Ectodermal cell (in vitro differentiated cells): Measurements from ENCODE around the gene DHX8.

Experiments
- H3K27ac ChIP-seq: 2 replicates; pipeline ENCODE4 v1.7.0; 2013; ENCODE audit warnings: mild to moderate bottlenecking, low read depth, low read length; ENCODE audit not compliant: insufficient read depth, poor library complexity, severe bottlenecking
- H3K27me3 ChIP-seq: 2 replicates; pipeline ENCODE4 v1.7.0; 2013; ENCODE audit warnings: mild to moderate bottlenecking, low read length; ENCODE audit not compliant: insufficient read depth, control insufficient read depth, poor library complexity, severe bottlenecking
- H3K36me3 ChIP-seq: one replicate; pipeline ENCODE4 v1.7.0; 2013; ENCODE audit warnings: low read length; ENCODE audit not compliant: control insufficient read depth, insufficient read depth
- H3K4me1 ChIP-seq: one replicate; pipeline ENCODE4 v1.7.0; 2013; ENCODE audit warnings: low read length; ENCODE audit not compliant: control insufficient read depth, insufficient read depth
- H3K4me3 ChIP-seq: 2 replicates; pipeline ENCODE4 v1.7.0; 2013; ENCODE audit warnings: low read depth, low read length, control low read depth; ENCODE audit not compliant: insufficient read depth
- H3K9me3 ChIP-seq: 2 replicates; pipeline ENCODE4 v1.7.0; 2013; ENCODE audit warnings: mild to moderate bottlenecking, low read length, moderate library complexity; ENCODE audit not compliant: control insufficient read depth
- WGBS, 2 experiments: methylation state at CpG; one replicate each; pipeline ENCODE4 v1.1.7; 2013; ENCODE audit warnings: missing lambda C conversion rate in 2 of 2; 5-methylcytosine and 5-hydroxymethylcytosine counted together

DHX8 gene

DNA sequence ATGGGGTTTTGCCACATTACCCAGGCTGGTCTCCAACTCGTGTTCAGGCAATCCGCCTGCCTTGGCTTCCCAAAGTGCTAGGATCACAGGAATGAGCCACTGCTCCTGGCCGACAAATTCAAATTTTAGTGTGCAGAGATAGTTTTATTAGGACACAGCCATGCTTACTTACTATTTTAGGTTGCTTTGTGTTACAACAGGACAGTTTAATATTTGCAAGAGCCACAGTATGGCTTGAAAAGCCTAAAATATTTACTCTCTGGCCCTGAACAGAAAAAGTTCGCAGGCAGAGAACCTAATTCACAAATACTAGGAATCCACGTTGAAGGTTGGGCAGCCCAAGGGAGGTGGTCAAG lies 75.0 kb downstream of the DHX8 start:
- Histone ChIP-seq H3K27me3 (peaks cover 5% of the 10 kb centered on the region), H3K36me3 (no peaks in the 10 kb centered on the region)
- 85 to 91% methylated on average over 5 of the region's 5 CpGs for WGBS, 2 experiments

DNA sequence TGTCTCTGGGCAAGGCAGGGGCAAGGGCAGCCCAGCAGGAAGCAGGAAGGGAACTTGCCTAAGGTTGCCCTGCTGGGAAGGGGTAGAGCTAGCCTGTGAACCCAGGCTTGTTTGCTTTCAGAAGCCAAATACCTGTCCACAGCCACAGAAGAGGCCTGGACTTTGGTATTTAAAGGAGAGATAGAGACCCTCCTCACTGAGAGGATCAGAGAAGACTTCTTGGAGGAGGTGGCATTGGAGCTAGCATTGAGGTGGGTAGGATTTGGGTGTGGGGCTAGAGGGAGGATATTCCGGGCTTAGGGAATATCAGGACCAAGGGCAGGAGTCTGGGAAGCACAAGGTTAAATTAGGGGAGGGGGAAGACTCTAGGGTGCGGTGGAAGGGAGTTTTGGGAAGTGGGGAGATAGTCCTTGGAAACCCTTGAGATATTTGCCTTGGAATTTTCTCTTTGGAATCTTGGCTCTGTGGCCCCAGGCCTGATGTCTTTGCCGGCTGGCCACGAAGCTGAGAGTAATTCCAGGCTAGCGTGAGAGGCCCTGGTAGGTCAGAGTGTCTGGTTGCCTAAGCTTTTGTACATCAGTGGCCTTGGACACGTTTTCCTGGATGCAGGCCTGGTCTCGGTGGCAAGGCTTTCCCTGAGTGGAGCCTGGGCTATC lies 75.5 kb downstream of the DHX8 start:
- H3K9me3 ChIP-seq: no peaks in the 10 kb centered on the region
- H3K4me1 ChIP-seq: peaks cover 16% of the 10 kb centered on the region
- peaks cover 6% of the 10 kb centered on the region for H3K27me3 ChIP-seq
- 84 to 88% methylated on average over 7 of the region's 7 CpGs for WGBS, 2 experiments
- H3K36me3 ChIP-seq: no peaks in the 10 kb centered on the region
- no peak overlapping the region for H3K4me3 ChIP-seq
- H3K27ac ChIP-seq: no peak overlapping the region

More for the DNA sequence above, 75.0 kb downstream of the DHX8 start:
- Histone ChIP-seq H3K4me3 (no peak overlapping the region), H3K27ac (no peak overlapping the region), H3K9me3 (no peaks in the 10 kb centered on the region), H3K4me1 (peaks cover 16% of the 10 kb centered on the region)

DNA sequence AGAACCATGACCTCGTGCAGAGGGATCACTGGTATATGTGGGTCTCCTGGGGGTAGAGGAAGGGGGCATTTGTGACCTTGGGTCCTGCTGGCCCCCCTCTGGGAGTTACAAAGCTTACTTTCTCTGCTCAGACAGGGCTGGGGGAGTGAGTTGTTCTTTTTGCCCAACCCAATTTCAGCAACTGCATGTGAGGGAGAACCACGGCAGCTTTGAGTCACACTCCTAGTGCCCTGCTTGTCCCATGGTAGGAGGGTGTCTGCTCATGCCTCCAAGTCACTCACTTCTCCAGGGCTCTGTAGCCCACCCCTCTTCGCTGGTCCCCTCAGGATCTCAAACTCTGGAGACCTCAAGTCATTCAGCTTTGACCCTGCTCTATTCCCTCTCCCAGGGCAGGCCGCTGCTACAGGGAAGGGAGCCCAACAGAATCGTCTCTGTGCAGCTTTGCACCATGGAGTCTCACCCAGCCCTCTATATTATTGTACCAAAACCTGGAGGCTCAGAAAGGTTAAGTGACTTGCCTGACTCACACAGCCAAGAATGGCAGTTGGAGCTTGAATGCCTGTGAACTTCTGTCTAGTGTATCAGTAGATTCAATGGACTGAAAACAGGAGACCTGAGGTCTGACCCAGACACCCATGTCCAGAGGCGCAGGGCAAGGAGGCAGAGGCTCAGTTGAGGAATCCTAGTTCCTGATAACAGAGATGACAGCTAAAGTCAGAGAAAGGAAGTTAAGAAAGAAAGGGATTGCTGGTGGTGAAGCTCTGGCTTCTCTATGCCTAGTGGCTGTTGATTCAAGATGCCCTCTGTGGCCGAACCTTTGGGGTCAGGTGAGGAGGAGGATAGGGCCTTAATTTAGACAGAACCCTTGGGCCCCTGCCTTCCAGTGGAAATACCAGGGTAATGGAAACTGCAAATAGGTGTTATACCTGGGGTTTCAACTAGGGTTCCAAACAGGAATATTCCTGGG lies 77.0 kb downstream of the DHX8 start:
- Histone ChIP-seq H3K27ac (no peak overlapping the region), H3K36me3 (no peaks in the 10 kb centered on the region), H3K4me1 (peaks cover 16% of the 10 kb centered on the region), H3K4me3 (no peak overlapping the region), H3K27me3 (peaks cover 6% of the 10 kb centered on the region), H3K9me3 (no peaks in the 10 kb centered on the region)
- WGBS, 2 experiments: 89 to 90% methylated on average over 7 of the region's 7 CpGs

DNA sequence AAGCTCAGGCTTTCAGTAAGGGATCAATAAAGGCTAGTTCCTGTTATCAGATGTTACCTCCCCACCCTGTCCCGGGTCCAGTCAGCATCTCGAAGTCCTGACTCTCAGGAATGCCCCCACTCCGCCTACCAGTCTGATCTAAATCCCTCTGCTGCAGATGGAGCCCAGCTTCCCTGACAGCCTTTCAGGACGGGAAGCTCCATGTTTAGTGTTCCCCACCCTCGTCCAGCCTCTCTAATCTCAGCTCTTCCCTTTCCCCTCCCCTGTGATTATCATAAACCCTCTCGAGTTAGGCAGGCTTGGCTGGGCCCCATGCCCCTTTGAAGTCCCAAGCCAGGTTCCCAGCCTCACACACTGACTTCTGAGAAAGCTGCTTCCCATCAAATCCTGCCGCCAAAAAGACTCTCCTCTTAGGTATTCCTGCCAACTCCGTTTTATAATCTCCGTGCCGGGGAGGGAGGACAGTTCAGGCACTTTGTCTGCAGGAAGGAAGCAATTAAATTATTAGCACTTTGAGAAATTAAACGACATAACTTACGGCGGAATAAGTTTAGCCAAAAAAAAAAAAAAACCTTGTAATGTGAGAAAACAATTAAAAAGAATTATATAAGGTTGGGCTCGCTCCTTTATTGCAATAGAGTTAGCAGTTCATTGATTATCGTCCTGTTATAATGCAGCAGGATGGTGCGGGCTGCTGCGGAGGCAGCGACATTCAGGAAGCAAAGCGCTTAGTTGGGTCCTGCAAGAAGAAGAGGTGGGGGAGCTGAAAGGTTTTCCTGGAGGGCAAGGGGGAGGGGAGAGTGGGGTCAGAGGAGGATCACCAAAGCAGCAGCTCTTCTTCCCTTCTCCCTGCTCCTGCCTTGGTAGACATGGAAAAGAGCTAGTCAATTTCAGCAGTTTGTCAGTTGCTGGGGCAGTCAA lies 79.2 kb downstream of the DHX8 start:
- Histone ChIP-seq H3K27ac (peak overlapping the region; percentile 32), H3K27me3 (peaks cover 6% of the 10 kb centered on the region), H3K9me3 (no peaks in the 10 kb centered on the region), H3K4me3 (no peak overlapping the region), H3K36me3 (no peaks in the 10 kb centered on the region), H3K4me1 (peaks cover 16% of the 10 kb centered on the region)
- 14 to 17% methylated on average over 19 of the region's 19 CpGs for WGBS, 2 experiments

DNA sequence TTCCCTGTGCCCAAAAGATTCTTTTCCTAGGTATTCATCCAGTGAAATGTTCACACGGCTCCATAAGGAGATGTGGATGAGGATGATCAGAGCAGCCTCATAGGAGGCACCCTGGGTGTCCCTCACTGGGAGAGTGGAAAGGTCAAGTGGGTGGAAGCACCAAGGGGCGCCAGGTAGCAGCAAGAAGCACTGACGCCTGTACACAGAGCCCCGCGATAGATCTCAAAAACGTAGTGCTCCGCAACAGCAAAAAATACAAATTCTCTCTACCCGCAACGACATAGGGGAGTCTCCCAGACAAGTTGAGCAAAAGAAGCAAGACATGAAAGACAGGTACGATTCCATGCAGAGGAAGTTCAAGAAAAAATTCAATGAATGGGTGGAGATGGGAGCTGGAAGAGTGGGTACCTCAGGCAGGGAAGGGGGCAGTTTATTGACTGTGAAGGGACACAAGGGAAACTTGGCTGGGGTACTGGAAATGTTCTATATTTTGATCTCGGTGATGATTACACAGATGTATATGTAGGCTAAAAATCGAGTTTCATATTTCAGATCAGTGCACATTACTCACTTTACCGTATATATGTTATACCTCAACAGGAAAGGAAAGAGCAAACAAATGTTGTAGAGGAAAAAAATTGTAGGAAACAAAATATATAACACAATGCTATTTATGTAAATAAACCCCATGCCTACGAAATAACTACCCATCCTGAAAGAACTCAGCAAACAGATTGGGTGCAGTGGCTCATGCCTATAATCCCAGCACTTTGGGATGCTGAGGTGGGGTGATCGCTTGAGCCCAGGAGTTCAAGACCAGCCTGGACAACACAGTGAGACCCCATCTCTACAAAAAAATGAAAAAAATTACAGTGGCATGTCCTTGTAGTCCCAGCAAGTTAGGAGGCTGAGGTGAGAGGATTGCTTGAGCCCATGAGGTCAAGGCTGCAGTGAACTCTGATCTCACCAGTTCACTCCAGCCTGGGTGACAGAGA lies 80.1 kb downstream of the DHX8 start:
- Histone ChIP-seq H3K4me3 (no peak overlapping the region), H3K27ac (no peak overlapping the region), H3K4me1 (peaks cover 16% of the 10 kb centered on the region), H3K27me3 (peaks cover 6% of the 10 kb centered on the region), H3K9me3 (no peaks in the 10 kb centered on the region), H3K36me3 (no peaks in the 10 kb centered on the region)
- WGBS, 2 experiments: 75 to 77% methylated on average over 13 of the region's 15 CpGs

DNA sequence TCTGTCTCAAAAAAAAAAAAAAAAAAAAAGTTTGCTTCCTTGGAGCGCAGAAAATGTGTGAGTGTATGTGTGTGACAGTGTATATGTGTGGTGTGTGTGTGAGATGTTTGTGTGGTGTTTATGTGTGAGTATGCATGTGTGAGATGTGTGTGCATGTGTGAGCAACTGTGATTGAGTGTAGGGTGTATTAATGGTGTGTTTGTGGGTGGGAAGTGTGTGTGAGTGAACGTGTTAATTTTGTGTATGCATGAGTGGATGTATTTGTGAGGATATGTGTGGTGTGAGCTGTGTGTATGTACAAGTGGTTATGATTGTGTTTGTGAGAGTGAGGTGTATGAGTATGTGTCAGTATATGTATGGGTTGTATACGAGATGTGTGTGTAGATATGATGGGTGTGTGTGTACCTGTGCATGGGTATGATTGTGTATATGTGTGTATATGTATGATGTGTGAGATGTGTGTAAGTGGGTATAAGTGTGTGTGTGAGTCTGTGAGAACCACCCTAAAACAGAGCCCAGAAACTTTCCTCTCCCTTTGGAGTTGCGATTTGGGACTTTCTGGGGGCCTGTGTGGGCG lies 84.8 kb downstream of the DHX8 start:
- 95 to 97% methylated on average over 5 of the region's 5 CpGs for WGBS, 2 experiments
- peaks cover 3% of the 10 kb centered on the region for H3K27me3 ChIP-seq
- H3K36me3 ChIP-seq: no peaks in the 10 kb centered on the region
- no peaks in the 10 kb centered on the region for H3K9me3 ChIP-seq
- no peak overlapping the region for H3K27ac ChIP-seq
- H3K4me3 ChIP-seq: no peak overlapping the region
- H3K4me1 ChIP-seq: peaks cover 3% of the 10 kb centered on the region

DNA sequence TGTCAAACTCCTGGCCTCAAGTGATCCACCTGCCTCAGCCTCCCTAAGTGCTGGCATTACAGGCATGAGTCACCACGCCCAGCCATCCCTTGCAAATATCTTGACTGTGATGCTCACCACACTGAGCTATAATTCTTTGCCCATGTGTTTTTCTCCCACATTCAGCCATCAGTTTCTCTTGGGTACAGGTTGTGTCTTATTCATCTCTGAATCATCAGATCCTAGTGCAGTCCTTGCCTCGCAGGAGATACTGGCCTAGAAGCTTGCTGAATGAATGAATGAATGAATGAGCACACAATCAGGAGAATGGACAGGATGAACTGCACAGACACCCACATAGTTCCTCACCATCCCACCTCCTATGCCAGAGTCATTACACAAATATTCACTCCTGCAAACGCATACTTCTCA lies 86.7 kb downstream of the DHX8 start:
- no peaks in the 10 kb centered on the region for H3K27me3 ChIP-seq

DNA sequence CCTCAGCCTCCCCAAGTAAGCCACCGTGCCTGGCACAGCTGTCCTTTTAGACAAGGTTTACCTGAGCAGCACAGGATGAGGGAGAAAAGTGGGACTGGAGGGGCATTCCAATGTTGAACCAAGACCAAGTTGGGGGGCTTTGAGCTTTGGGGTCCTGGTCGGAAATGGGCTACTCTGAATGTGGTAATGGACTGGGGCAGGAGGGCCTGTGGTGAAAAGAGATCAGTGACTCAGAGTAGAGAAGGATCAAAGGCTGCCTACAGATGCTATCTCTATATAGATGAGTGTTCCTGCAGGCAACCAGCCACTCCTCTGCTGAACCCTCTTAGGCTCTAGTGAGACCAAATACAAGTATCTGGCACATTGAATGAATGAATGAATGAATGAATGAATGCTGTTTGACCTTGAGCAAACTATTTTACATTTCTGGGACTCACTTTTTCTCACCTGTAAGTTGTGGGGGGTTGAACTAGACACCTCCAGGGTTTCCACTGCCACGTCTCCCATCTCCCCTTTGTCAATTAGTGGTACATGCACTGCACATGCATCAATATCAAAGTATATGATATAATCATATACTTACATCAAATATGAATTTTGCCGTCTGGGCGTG lies 88.7 kb downstream of the DHX8 start:
- Histone ChIP-seq H3K9me3 (no peaks in the 10 kb centered on the region), H3K4me1 (peaks cover 2% of the 10 kb centered on the region), H3K4me3 (no peak overlapping the region), H3K36me3 (no peaks in the 10 kb centered on the region), H3K27ac (no peak overlapping the region), H3K27me3 (no peaks in the 10 kb centered on the region)
- 88 to 90% methylated on average over 4 of the region's 5 CpGs for WGBS, 2 experiments

More for the DNA sequence above, 86.7 kb downstream of the DHX8 start:
- Histone ChIP-seq H3K27ac (no peak overlapping the region), H3K9me3 (no peaks in the 10 kb centered on the region), H3K4me3 (no peak overlapping the region), H3K4me1 (no peaks in the 10 kb centered on the region), H3K36me3 (no peaks in the 10 kb centered on the region)
- 95 to 96% methylated on average over 3 of the region's 3 CpGs for WGBS, 2 experiments
